Stimulated activated naive CD8-positive, alpha-beta T cell treated with anti-CD3 and anti-CD28 coated beads, Interleukin-15, Interleukin-2, amounts not matched to agents 100 ng/mL and 50 ng/mL, for 24 hours (primary cell): Measurements from ENCODE around the gene PCGF6.
"Not testable (repeated sequence)": the region's sequence is repeated elsewhere in the genome, so short reads cannot be mapped to it uniquely, and the experiment has no call there.

Experiments used
- H3K27ac Mint-ChIP-seq: one replicate; pipeline ENCODE4 v1.8.0; 2021; ENCODE audit warnings: mild to moderate bottlenecking, mixed read lengths
- H3K27me3 Mint-ChIP-seq: one replicate; pipeline ENCODE4 v1.8.0; 2021; ENCODE audit warnings: mixed read lengths
- H3K36me3 Mint-ChIP-seq: one replicate; pipeline ENCODE4 v1.8.0; 2021; ENCODE audit warnings: low read depth, mixed read lengths
- H3K4me1 Mint-ChIP-seq: one replicate; pipeline ENCODE4 v1.8.0; 2021; ENCODE audit warnings: low read depth, mixed read lengths
- H3K4me3 Mint-ChIP-seq: one replicate; pipeline ENCODE4 v1.8.0; 2021; ENCODE audit warnings: mild to moderate bottlenecking, mixed read lengths
- H3K9me3 Mint-ChIP-seq: one replicate; pipeline ENCODE4 v1.8.0; 2021; ENCODE audit warnings: mixed read lengths

Gene PCGF6

GRCh38 chr10:103350517-103351260, at the start of gene PCGF6:
TSS of gene PCGF6 (minus strand) at chr10:103351140. CDS start at chr10:103351066, 74 bp downstream.
- H3K9me3 Mint-ChIP-seq, result no peaks in the 10 kb centered on the region
- H3K36me3 Mint-ChIP-seq, result peaks cover 11% of the 10 kb centered on the region
- peaks cover 19% of the 10 kb centered on the region for H3K4me1 Mint-ChIP-seq
- peak within 1 kb of the TSS; percentile 94 for H3K27ac Mint-ChIP-seq
- peak within 1 kb of the TSS; percentile 92 for H3K4me3 Mint-ChIP-seq
- H3K27me3 Mint-ChIP-seq, result no peaks in the 10 kb centered on the region

GRCh38 chr10:103397191-103397825, 46.4 kb upstream of the PCGF6 start:
- Mint-ChIP-seq H3K36me3 (peaks cover 80% of the 10 kb centered on the region), H3K9me3 (no peaks in the 10 kb centered on the region), H3K27me3 (no peaks in the 10 kb centered on the region), H3K4me1 (peaks cover 67% of the 10 kb centered on the region), H3K4me3 (peak overlapping the region; percentile 94), H3K27ac (peak overlapping the region; percentile 96)

GRCh38 chr10:103396789-103397087, 45.8 kb upstream of the PCGF6 start:
- H3K4me3 Mint-ChIP-seq, result peak overlapping the region; percentile 94
- no peaks in the 10 kb centered on the region for H3K27me3 Mint-ChIP-seq
- H3K9me3 Mint-ChIP-seq, result no peaks in the 10 kb centered on the region
- peaks cover 67% of the 10 kb centered on the region for H3K4me1 Mint-ChIP-seq
- peak overlapping the region; percentile 96 for H3K27ac Mint-ChIP-seq
- H3K36me3 Mint-ChIP-seq, result peaks cover 78% of the 10 kb centered on the region

- Mint-ChIP-seq H3K27me3 (no peaks in the 10 kb centered on the region), H3K27ac (peak within 1 kb of the TSS; percentile 96), H3K36me3 (peaks cover 73% of the 10 kb centered on the region), H3K4me3 (peak within 1 kb of the TSS; percentile 94), H3K4me1 (peaks cover 67% of the 10 kb centered on the region), H3K9me3 (no peaks in the 10 kb centered on the region)
Observed at GRCh38 chr10:103396067-103396788, 45.3 kb upstream of the PCGF6 start, which contains the start of the genes ATP5MK and PDCD11. TSS of gene ATP5MK (minus strand) at chr10:103396475. CDS start at chr10:103392457, 4,018 bp downstream. TSS of gene PDCD11 (plus strand) at chr10:103396626. CDS start at chr10:103398427, 1,801 bp downstream.

- Mint-ChIP-seq H3K27ac (peak overlapping the region; percentile 96), H3K9me3 (no peaks in the 10 kb centered on the region), H3K36me3 (peaks cover 73% of the 10 kb centered on the region), H3K27me3 (no peaks in the 10 kb centered on the region), H3K4me1 (peaks cover 67% of the 10 kb centered on the region), H3K4me3 (peak overlapping the region; percentile 94)
Observed at GRCh38 chr10:103395754-103396066, 44.8 kb upstream of the PCGF6 start.

GRCh38 chr10:103394180-103394579, 43.2 kb upstream of the PCGF6 start:
- peaks cover 61% of the 10 kb centered on the region for H3K4me1 Mint-ChIP-seq
- peaks cover 62% of the 10 kb centered on the region for H3K36me3 Mint-ChIP-seq
- H3K9me3 Mint-ChIP-seq, result no peaks in the 10 kb centered on the region
- peak overlapping the region; percentile 56 for H3K4me3 Mint-ChIP-seq
- no peaks in the 10 kb centered on the region for H3K27me3 Mint-ChIP-seq
- peak overlapping the region; percentile 89 for H3K27ac Mint-ChIP-seq

- Mint-ChIP-seq H3K27me3 (no peaks in the 10 kb centered on the region), H3K27ac (no peak overlapping the region), H3K9me3 (no peaks in the 10 kb centered on the region), H3K36me3 (peaks cover 59% of the 10 kb centered on the region), H3K4me1 (no peaks in the 10 kb centered on the region), H3K4me3 (no peak overlapping the region)
Observed at GRCh38 chr10:103382769-103383168, 31.8 kb upstream of the PCGF6 start.

GRCh38 chr10:103374263-103374662, 23.3 kb upstream of the PCGF6 start:
- H3K27ac Mint-ChIP-seq, result no peak overlapping the region

GRCh38 chr10:103373544-103373943, 22.6 kb upstream of the PCGF6 start:
- H3K27ac Mint-ChIP-seq, result peak overlapping the region; percentile 16

More at GRCh38 chr10:103374263-103374662, 23.3 kb upstream of the PCGF6 start:
- Mint-ChIP-seq H3K27me3 (no peaks in the 10 kb centered on the region), H3K9me3 (no peaks in the 10 kb centered on the region), H3K36me3 (peaks cover 39% of the 10 kb centered on the region), H3K4me1 (peaks cover 17% of the 10 kb centered on the region), H3K4me3 (no peak overlapping the region)

GRCh38 chr10:103367782-103368518, 17.0 kb upstream of the PCGF6 start, which contains the start of gene TAF5:
TSS of gene TAF5 (plus strand) at chr10:103367976. CDS start at chr10:103367990, 14 bp downstream.
- no peaks in the 10 kb centered on the region for H3K9me3 Mint-ChIP-seq
- peak within 1 kb of the TSS; percentile 89 for H3K4me3 Mint-ChIP-seq
- peaks cover 26% of the 10 kb centered on the region for H3K4me1 Mint-ChIP-seq
- H3K27ac Mint-ChIP-seq, result peak within 1 kb of the TSS; percentile 86
- no peaks in the 10 kb centered on the region for H3K27me3 Mint-ChIP-seq
- H3K36me3 Mint-ChIP-seq, result no peaks in the 10 kb centered on the region

More at GRCh38 chr10:103373544-103373943, 22.6 kb upstream of the PCGF6 start:
- Mint-ChIP-seq H3K36me3 (peaks cover 37% of the 10 kb centered on the region), H3K4me3 (no peak overlapping the region), H3K27me3 (no peaks in the 10 kb centered on the region), H3K4me1 (peaks cover 22% of the 10 kb centered on the region), H3K9me3 (no peaks in the 10 kb centered on the region)

- H3K9me3 Mint-ChIP-seq, result no peaks in the 10 kb centered on the region
- peak overlapping the region; percentile 86 for H3K27ac Mint-ChIP-seq
- H3K4me1 Mint-ChIP-seq, result peaks cover 26% of the 10 kb centered on the region
- H3K4me3 Mint-ChIP-seq, result peak overlapping the region; percentile 86
- no peaks in the 10 kb centered on the region for H3K27me3 Mint-ChIP-seq
- H3K36me3 Mint-ChIP-seq, result no peaks in the 10 kb centered on the region
Observed at GRCh38 chr10:103367379-103367781, 16.4 kb upstream of the PCGF6 start.

GRCh38 chr10:103360791-103361190, 9.9 kb upstream of the PCGF6 start:
- not testable (repeated sequence) for H3K4me3 Mint-ChIP-seq, H3K4me1 Mint-ChIP-seq, H3K27me3 Mint-ChIP-seq, H3K9me3 Mint-ChIP-seq, H3K36me3 Mint-ChIP-seq, H3K27ac Mint-ChIP-seq

- H3K27me3 Mint-ChIP-seq, H3K27ac Mint-ChIP-seq, H3K36me3 Mint-ChIP-seq, H3K4me1 Mint-ChIP-seq, H3K4me3 Mint-ChIP-seq, H3K9me3 Mint-ChIP-seq: not testable (repeated sequence)
Observed at GRCh38 chr10:103359493-103359892, 8.6 kb upstream of the PCGF6 start.

- Mint-ChIP-seq H3K4me3 (no peak overlapping the region), H3K27ac (no peak overlapping the region), H3K9me3 (no peaks in the 10 kb centered on the region), H3K27me3 (no peaks in the 10 kb centered on the region), H3K4me1 (peaks cover 6% of the 10 kb centered on the region), H3K36me3 (no peaks in the 10 kb centered on the region)
Observed at GRCh38 chr10:103355906-103356599, 5.1 kb upstream of the PCGF6 start.
